HG03135 (cell line): ENCODE data around the gene TBC1D17.

Experiments
- ATAC-seq: cut with Tn5 transposase; IDR thresholded peaks from one replicate; pipeline ENCODE4 v1.9.1; 2021; ENCODE audit warnings: mild to moderate bottlenecking, moderate library complexity; ENCODE audit not compliant: unreplicated experiment

TBC1D17 gene

DNA sequence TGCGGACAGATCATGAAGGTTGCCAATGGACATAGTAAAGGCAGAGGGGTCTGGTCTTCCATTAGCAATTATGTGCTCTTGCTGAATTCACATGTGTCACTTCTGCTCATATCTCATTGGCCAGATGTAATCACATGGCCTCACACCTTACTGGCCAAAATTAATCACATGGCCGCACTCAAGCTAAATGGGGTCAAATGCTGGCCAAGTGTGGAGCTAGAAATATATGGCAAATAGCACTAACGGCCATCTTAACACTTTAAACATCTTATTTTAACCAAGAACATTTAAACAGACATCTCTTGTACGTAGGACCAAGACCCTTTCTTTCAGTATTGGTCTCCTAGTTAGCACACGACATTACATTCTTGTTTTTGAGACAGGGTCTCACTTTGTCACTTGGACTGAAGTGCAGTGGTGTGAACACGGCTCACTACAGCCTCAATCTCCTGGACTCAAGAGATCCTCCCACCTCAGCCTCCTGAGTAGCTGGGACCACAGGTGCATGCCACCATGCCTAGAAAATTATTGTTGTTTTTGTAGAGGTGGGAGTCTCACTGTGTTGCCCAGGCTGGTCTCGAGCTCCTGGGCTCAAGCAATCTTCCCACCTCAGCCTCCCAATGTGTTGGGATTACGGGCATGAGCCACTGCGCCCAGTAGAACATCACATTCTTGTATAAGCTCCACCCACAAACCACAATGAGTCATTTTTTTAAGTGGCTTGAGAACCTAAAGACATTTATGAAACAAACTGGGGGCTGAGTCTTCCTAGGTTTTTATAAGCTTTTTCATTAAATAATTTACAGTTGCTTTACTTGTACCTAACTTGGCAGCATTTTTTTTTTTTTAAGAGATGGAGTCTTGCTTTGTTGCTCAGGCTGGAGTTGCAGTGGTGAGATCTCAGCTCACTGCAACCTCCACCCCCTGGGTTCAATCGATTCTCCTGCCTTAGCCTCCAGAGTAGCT, 29.5 kb upstream of the TBC1D17 start:
- ATAC-seq: no peak

DNA sequence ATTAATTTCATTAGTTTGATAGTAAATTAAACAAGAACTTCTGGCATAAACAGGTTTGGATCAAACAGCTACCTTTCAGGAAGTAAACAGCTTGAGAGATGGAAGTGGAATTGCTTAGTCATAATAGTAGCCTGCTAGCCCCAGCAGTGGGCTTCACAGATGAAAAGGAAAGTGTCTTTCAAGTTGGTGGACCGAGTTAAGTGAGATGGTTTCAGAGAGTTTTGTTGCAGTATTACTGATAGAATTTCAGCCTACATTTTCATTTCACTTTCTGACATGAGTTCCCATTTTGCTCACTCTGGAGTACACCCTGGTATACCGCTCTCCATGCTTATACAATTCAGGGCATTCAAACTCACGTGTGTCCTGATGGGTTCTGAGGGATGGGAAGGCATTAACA, 28.6 kb upstream of the TBC1D17 start:
- no peak for ATAC-seq

DNA sequence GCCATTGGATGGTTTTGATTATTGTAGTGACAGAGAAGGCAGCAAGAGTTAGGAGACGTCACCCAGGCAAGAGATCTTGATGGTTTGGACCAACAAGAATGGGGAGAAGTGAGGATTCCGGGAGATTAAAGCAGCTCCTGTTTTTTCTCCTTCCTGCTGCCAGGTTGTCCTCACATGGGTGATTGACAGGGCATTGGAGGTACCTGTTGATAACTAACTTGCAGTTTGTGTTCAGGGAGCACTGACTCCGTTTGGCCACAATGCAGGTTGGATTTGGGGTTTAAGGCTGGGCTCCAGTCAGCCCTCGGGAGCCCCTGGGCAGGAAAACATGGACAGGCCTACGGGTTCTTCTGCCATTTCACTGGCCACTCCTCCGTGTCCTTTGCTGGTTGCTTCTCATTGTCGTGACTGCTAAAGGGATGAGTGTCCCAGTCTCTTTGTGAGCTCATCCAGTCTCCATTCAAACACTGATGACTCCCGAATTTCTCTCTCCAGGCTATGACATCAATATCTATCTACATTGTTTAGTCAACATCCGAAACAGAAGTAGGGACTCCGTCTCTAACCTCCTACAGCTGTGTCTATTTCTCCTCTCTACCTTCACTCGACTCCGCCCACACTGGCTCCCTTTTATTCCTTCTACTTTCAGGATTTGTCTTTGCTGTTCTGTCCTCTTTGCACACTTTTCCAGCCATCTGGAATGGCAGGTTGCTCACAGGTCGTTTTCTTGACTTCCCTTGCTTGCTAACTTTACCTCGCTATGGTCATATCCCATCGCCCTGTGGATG, 27.9 kb upstream of the TBC1D17 start:
- ATAC-seq: no peak

DNA sequence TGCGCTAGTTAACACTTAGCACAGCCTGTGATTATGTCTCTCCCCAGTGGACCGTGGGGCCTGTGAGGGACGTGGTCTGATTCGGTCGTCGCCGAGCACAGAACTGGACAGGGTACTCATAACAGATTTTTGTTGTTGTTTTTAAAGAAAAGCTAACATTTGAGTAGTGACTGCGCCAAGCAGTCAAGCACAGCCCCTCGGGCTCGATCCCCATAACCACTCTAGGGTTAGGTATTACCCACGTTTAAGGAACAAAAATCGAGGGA, 27.3 kb upstream of the TBC1D17 start:
- ATAC-seq: no peak

DNA sequence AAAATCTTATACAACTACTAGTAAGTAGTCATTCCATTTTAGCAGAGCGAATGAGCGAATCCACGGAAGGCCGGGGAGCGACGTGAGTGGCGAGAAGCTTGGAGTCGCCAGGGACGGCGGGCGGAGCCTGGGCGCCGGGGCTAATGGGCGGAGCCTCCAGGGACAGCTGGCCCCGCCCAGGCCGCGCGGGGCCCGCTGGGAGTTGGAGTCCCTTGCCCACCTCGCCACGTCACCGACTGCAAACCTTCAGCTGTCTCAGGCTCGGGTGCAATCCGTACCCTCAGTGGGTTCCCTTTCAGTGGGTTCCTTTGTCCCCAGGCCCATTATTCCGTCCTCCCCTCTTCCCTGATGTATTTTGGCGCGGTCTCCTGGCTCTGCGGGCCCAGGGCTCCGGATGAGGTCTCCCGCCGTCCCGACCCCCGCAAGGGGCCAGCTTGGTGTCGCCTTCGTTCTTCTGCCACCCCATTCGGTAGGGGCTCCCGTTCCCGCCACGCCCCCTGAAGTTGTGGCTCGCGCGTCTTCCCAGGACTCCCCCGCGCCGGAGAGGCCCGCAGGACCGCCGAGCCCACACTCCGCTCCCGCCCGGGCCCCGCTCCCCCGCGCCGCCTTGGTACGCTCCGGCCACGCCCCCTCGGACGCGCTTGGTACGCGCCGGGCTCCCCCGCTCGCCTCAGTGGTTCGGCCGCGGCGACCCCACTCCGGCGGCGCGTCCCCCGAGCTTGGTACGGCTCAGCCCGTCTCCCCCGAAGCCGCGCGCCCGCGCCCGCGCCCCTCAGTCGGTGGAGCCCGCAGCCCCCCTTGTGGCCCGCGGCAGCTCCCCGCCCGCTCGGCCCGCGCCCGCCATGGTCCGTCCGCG, 26.8 kb upstream of the TBC1D17 start, which contains the start of gene PTOV1:
Gene PTOV1, plus strand, starts transcription at position 673 of the 856 bp plus-strand sequence.
- peak; percentile 71 for ATAC-seq

DNA sequence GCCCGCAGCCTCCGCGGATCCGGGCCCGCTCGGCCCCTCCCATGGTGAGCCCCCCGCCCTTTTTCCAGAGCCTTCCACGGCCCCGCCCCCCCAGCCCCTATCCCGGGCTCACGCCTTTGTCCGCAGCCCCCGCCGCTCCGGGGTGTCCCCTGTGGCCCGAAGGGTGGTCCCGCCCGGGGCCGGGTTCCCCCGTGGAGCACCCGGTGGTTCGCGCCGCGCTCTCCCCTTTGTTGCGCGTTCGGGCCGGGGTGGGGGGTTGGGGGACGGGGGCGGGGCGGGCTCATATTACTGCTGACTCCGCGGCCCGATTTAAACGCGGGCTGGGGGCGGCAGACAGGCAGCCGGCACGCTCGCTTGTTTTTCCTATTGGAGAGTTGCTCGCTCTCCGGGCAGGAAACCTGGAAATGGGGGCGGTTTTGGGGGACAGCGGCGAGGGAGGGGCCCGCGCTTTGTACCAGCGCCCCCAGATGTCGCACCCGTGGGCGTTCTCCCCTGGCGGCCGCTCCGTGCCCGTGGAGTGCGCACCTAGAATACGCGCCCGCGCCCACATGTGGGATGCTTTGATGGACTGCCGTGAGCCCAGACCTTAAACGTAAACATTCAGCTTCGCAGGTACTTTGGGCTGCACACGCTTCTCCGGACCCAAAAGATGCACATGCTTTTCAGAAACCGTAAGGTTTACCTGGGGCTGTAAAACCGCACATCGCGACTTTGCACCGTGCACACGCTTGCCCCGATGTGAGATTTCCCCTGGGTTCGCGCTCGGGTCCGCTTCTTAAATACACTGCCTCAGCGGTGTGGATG, 25.8 kb upstream of the TBC1D17 start:
- ATAC-seq: no peak

DNA sequence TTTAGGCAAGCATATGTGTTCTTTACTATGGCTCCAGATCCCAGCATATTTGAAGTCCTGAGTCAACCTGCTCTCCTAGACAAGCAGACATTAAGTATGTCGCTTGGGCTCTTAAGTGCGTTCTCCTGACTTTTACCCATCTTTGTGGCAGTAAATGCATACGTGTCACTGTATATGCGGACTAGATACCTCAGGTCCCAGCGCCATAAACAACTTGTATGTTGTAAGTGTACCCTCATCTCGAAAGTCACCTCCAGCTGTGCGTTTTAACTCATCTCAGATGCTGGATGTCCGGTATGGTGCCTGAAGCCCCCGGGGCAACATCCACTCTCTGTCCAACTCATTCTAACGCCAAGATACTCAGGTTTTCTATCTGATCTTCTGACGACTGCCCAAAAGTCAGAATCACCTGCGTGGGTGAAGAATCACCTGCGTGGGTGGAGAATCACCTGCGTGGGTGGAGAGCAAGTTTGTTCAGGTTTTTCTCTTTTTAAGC, 24.8 kb upstream of the TBC1D17 start:
- ATAC-seq: no peak

DNA sequence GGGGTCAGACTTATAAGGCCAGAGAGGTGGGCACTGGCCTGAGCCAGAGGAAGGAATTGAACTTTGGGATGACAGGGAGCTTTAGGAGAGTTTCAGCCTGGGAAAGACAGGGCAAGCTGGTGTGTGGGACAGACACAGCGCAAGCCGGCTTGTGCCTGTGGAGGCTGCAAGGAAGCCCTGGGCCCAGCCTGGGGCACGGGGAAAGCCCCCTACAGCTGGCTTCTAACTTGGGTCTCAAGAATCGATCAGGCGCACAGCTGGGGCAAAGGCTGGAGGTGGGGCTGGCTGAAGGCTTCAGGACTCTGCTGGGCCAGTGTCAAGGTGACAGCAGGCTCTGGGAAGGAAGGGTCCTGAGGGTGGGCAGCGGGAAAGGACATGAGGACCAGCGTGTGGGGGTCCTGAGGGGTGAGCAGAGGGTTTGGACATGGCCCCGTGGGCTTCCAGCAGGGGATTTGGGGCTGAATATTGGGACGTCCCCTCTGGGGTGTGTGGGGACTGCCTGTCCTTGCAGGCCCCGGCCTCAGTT, 23.6 kb upstream of the TBC1D17 start:
- ATAC-seq: no peak

DNA sequence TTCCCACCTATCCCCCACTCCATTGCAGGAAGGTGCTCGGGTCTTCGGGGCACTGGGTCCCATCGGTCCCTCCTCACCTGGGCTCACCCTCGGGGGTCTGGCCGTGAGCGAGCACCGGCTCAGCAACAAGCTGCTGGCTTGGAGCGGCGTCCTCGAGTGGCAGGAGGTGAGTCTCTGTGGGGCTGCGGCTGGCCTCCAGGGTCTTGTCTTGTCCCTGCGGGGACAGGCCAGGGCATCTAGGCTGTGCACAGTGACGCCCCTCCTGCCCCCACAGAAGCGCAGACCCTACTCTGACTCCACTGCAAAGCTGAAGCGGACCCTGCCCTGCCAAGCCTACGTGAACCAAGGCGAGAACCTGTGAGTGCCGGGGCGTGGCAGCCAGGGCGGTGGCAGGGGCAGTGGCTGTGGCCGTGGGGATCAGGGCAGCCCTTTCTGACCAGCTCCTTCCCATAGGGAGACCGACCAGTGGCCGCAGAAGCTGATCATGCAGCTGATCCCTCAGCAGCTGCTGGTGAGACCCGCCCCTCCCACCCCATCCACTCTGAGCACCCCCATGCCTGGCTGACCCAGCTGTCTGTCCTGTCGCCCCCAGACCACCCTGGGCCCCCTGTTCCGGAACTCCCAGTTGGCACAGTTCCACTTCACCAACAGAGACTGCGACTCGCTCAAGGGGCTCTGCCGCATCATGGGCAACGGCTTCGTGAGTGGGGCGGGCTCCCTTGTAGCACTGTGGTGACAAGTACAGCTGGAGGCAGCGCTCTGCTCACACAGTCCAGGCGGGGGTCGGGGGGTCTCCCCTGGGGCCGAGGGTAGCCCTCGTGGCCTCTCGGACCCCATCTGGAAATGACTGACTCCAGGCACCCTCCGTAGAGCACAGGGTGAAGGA, 22.9 kb upstream of the TBC1D17 start:
- no peak for ATAC-seq

DNA sequence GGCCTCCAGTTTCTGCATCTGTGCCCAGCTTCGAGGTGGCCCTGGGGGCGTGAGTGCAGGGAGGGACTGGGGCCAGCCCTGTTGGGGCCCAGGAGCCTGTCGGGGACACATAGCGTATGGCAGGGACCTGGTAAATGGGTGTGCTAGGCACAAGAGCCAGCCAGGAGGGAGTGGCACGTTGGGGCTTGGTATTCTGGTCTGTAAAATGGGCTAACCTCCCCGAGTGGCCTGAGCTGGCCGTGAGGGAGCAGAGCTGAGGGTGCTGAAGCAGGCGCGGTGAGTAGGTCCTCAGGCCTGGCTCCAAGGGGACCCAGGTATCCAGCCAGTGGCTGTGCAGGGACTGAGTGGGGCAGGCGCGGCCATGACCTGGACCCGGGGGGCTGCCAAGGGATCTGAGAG, 22.2 kb upstream of the TBC1D17 start:
- ATAC-seq: no peak

DNA sequence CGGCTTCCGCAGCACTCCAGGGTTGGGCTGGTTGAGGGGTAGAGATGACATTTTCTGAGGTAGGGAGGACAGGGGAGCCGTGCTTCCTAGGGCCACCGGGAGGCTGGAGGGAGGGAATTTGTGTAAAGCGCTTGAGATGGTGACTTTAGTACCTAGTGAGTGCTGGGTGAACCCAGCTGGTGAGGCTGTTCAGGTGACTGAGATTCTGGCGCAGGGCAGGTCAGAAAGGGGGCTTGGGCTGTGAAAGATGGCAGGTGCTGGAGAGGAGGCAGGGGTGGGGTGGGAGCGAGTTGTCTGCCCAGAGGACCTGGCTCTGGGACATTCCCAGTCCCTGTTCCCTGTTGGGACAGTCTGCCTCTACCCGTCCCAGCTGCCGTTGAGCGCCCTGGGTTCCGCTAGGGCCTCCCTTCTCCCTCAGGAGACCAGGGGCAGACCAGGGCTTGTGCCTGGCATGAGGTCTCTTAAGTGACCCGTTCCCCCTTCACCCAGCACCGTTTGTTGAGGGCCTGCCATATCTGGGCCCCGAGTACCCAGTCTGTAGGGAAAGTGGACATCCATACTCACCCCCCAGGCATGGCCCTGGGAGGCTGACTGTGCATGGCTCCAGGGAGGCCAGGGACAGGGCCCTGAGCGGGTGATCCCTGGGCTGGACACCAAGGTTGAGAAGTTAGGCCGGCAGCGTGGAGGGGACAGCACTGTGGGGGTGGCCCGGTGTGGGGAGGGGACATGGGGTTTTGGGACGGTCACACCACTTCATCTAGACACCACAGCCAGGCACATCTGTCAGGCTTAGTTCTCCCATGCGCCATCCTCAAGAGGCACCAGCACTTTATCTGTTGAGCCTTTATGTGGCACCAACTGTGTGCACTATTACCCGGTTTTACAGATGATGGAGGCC, 21.6 kb upstream of the TBC1D17 start:
- no peak for ATAC-seq

DNA sequence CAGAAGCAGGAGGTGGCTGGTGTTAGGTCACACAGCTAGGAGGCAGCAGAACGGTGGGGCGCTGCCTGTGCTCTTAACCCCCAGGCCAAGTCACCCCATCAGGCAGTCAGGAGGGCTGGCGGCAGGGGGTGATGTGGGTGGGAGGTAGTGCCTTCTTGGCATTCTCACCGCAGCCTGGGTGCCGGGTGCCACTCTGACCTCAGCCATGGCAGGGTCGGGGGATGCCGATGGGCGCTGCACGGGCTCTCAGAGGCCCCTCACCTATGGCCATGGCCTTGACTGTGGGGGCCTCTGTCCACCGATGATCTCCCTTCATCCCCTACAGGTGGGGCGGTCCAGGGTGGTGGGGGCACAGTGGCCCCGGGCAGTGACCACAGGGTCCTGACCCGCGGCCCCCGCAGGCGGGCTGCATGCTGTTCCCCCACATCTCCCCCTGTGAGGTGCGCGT, 20.9 kb upstream of the TBC1D17 start:
- ATAC-seq: no peak

DNA sequence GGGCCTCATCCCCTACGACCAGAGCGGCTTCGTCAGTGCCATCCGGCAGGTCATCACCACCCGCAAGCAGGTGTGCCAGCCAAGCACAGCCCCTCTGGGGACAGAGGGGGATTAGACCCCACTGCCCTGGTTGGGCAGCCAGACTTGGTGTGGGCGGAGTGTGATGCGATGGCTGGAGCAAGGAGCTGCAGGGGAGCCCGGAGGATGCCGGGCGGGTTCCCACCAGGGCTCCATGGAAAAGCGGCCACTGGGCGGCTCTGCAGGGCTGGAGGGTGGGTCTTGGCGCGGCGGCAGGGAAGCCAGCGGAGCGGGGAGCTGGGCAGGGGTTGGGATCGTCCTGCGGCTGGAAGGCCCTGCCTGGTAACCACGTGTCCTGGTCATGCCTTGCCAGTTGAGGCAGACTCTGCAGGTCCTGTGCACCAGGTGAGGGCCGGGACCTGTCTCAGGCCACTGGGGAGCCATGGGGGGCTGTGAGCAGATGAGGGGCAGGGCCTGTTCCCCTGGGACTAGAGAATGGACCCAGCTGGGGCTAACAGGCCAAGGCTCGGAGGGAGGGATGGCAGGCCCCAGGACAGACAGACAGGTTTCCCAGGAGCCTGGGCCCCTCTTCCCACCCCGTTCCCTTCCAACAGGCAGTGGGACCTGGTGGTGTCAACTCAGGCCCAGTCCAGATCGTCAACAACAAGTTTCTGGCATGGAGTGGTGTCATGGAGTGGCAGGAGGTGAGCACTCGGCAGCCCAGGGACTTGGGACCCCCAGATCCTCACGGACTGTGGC, 20.3 kb upstream of the TBC1D17 start:
- ATAC-seq: no peak

DNA sequence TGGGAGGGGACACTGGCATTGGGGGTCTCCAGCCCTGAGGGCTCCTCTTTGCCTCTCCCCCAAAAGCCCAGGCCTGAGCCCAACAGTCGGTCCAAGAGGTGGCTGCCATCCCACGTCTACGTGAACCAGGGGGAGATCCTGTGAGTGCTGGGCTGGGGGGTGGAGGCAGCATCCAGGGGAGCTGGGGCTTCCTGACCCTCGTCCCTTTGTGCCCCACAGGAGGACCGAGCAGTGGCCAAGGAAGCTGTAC, 19.7 kb upstream of the TBC1D17 start:
- no peak for ATAC-seq

DNA sequence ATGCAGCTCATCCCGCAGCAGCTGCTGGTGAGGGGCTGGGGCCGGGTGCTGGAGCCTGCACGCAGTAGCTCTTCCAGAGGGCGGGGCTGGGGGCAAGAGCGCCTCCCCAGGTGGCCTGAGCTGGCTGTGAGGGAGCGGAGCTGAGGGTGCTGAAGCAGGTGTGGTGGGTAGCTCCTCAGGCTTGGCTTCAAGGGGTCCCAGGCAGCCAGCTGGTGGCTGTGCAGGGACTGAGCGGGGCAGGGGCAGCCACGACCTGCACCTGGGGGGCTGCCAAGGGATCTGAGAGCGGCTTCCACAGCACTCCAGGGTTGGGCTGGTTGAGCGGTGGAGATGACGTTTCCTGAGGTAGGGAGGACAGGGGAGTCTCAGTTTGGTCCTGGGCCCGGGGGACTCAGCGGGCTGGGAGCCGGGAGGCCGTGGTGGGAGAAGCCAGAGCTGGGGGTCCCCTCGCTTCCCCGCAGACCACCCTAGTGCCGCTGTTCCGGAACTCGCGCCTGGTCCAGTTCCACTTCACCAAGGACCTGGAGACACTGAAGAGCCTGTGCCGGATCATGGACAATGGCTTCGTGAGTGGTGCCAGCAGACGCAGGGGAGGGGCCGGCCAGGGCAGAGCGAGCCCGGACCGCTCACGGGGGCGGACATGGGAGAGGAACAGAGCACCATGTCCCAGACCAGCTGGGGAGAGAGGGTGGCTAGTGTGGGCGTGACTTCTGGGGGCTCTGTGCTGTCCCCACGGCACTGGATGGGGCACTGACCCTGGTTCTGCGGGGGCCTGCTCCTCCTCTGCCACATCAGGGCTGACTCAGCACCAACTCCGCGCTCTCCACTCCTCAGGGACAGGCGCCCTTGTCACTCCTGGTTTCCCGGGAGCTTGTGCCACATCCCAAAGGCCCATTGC, 19.2 kb upstream of the TBC1D17 start:
- ATAC-seq: no peak

DNA sequence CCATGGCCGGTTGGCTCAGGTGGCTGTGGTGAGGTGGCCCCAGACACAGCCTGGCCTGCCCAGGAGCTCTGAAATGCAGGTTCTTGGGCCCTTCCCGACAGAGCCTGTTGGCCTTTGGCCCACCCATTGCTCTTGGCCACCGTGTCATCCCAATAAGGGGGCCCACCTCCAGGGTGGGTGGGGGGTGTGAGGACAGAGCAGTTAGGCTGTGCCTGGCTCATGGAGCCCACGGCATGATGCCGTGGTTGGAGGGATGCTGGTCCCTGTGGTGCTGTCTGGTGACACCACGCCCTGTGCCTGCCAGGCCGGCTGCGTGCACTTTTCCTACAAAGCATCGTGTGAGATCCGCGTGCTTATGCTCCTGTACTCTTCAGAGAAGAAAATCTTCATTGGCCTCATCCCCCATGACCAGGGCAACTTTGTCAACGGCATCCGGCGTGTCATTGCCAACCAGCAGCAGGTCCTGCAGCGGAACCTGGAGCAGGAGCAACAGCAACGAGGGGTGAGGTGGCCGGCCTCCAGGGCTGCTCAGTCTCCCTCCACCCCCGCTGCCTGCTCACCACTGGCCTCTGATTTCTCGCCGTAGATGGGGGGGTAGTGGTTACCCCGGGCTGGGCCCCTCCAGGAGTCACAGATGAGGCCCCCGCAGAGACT, 17.7 kb upstream of the TBC1D17 start:
- ATAC-seq: no peak
